ENCODE results near the gene SCAMP4.

SCAMP4 gene

GRCh38 chr19:1945899-1946298, 40.7 kb downstream of the SCAMP4 start:
- WGBS (ENCODE audit: insufficient coverage), result 91% methylated on average over 8 of the region's 18 CpGs
- Histone ChIP-seq H3K36me3 (ENCODE audit: control insufficient read depth in 4 of 4, insufficient read depth in 4 of 4, low read length in 3 of 4) (peaks cover 0 to 25% (median 8%) of the 10 kb centered on the region in 4 experiments), H3K27ac (ENCODE audit: insufficient read depth in 1 of 2, low read depth in 1 of 2, low read length in 2 of 2, poor library complexity in 1 of 2, severe bottlenecking in 2 of 2) (no peak overlapping the region), H3K9me3 (ENCODE audit: control extremely low read depth in 1 of 5, control insufficient read depth in 4 of 5, insufficient read depth in 2 of 5, low read depth in 1 of 5, low read length in 4 of 5) (no peaks in the 10 kb centered on the region), H3K27me3 (replicated peaks in 2 of 5; ENCODE audit: control insufficient read depth in 4 of 5, insufficient read depth in 5 of 5, low read length in 4 of 5) (no peaks in the 10 kb centered on the region), H3K4me3 (ENCODE audit: control insufficient read depth in 1 of 7, extremely low read depth in 1 of 7, insufficient read depth in 4 of 7, low read depth in 2 of 7, low read length in 6 of 7) (no peak overlapping the region), H3K4me1 (ENCODE audit: control extremely low read depth in 1 of 4, control insufficient read depth in 4 of 4, insufficient read depth in 4 of 4, low read length in 3 of 4) (peaks cover 5 to 62% (median 43%) of the 10 kb centered on the region in 4 experiments)
- DNase-seq, result peak in 2 of 3 donors; percentile 50 to 56
- ChIA-PET POLR2A (interaction anchor here (0.7 kb wide), 1 partner anchor 12 kb away, joined by 3 read pairs; no protein-coding TSS in a partner anchor), CTCF (interaction anchor here (1.0 to 1.4 kb wide), 5 partner anchors 14 to 177 kb away, joined by 3 to 5 read pairs (median 4); no protein-coding TSS in a partner anchor)

GRCh38 chr19:1947651-1948209, 42.5 kb downstream of the SCAMP4 start:
- peaks cover 0 to 33% (median 16%) of the 10 kb centered on the region in 4 experiments for H3K36me3 ChIP-seq (ENCODE audit: control insufficient read depth in 4 of 4, insufficient read depth in 4 of 4, low read length in 3 of 4)
- H3K4me3 ChIP-seq (ENCODE audit: control insufficient read depth in 1 of 7, extremely low read depth in 1 of 7, insufficient read depth in 4 of 7, low read depth in 2 of 7, low read length in 6 of 7), result no peak overlapping the region
- whole genome bisulfite sequencing (ENCODE audit: insufficient coverage), result 83% methylated on average over 34 of the region's 34 CpGs
- ChIA-PET POLR2A (interaction anchor here (0.8 to 0.9 kb wide), 2 partner anchors 16 to 53 kb away, joined by 3 read pairs; no protein-coding TSS in a partner anchor), CTCF (interaction anchor here (1.0 to 1.6 kb wide), 5 partner anchors 10 to 43 kb away, joined by 3 to 4 read pairs (median 3); no protein-coding TSS in a partner anchor)
- no peak overlapping the region for H3K27ac ChIP-seq (ENCODE audit: insufficient read depth in 1 of 2, low read depth in 1 of 2, low read length in 2 of 2, poor library complexity in 1 of 2, severe bottlenecking in 2 of 2)
- H3K27me3 ChIP-seq (replicated peaks in 2 of 5; ENCODE audit: control insufficient read depth in 4 of 5, insufficient read depth in 5 of 5, low read length in 4 of 5), result no peaks in the 10 kb centered on the region
- no peak for DNase-seq
- H3K9me3 ChIP-seq (ENCODE audit: control extremely low read depth in 1 of 5, control insufficient read depth in 4 of 5, insufficient read depth in 2 of 5, low read depth in 1 of 5, low read length in 4 of 5), result no peaks in the 10 kb centered on the region
- H3K4me1 ChIP-seq (ENCODE audit: control extremely low read depth in 1 of 4, control insufficient read depth in 4 of 4, insufficient read depth in 4 of 4, low read length in 3 of 4), result peaks cover 5 to 63% (median 40%) of the 10 kb centered on the region in 4 experiments

- no peak overlapping the region for H3K4me3 ChIP-seq (ENCODE audit: control insufficient read depth in 1 of 7, extremely low read depth in 1 of 7, insufficient read depth in 4 of 7, low read depth in 2 of 7, low read length in 6 of 7)
Measured at GRCh38 chr19:1949304-1950101, 44.3 kb downstream of the SCAMP4 start.

GRCh38 chr19:1950640-1951039, 45.4 kb downstream of the SCAMP4 start:
- no peaks in the 10 kb centered on the region for H3K9me3 ChIP-seq (ENCODE audit: control extremely low read depth in 1 of 5, control insufficient read depth in 4 of 5, insufficient read depth in 2 of 5, low read depth in 1 of 5, low read length in 4 of 5)
- no peak for DNase-seq
- H3K36me3 ChIP-seq (ENCODE audit: control insufficient read depth in 4 of 4, insufficient read depth in 4 of 4, low read length in 3 of 4), result peaks cover 0 to 59% (median 23%) of the 10 kb centered on the region in 4 experiments
- CTCF ChIA-PET, result interaction anchor here (1.0 kb wide), 1 partner anchor 52 kb away, joined by 3 read pairs; no protein-coding TSS in a partner anchor
- no peak overlapping the region for H3K4me3 ChIP-seq (ENCODE audit: control insufficient read depth in 1 of 7, extremely low read depth in 1 of 7, insufficient read depth in 4 of 7, low read depth in 2 of 7, low read length in 6 of 7)
- no peaks in the 10 kb centered on the region for H3K27me3 ChIP-seq (replicated peaks in 2 of 5; ENCODE audit: control insufficient read depth in 4 of 5, insufficient read depth in 5 of 5, low read length in 4 of 5)
- H3K27ac ChIP-seq (ENCODE audit: insufficient read depth in 1 of 2, low read depth in 1 of 2, low read length in 2 of 2, poor library complexity in 1 of 2, severe bottlenecking in 2 of 2), result no peak overlapping the region
- POLR2A ChIA-PET, result no interaction called here
- 96% methylated on average over 11 of the region's 16 CpGs for WGBS (ENCODE audit: insufficient coverage)
- H3K4me1 ChIP-seq (ENCODE audit: control extremely low read depth in 1 of 4, control insufficient read depth in 4 of 4, insufficient read depth in 4 of 4, low read length in 3 of 4), result peaks cover 0 to 36% (median 15%) of the 10 kb centered on the region in 4 experiments

More at GRCh38 chr19:1949304-1950101, 44.3 kb downstream of the SCAMP4 start:
- H3K9me3 ChIP-seq (ENCODE audit: control extremely low read depth in 1 of 5, control insufficient read depth in 4 of 5, insufficient read depth in 2 of 5, low read depth in 1 of 5, low read length in 4 of 5), result no peaks in the 10 kb centered on the region
- POLR2A ChIA-PET, result no interaction called here
- H3K27me3 ChIP-seq (replicated peaks in 2 of 5; ENCODE audit: control insufficient read depth in 4 of 5, insufficient read depth in 5 of 5, low read length in 4 of 5), result no peaks in the 10 kb centered on the region
- WGBS (ENCODE audit: insufficient coverage), result 96% methylated on average over 37 of the region's 44 CpGs
- H3K36me3 ChIP-seq (ENCODE audit: control insufficient read depth in 4 of 4, insufficient read depth in 4 of 4, low read length in 3 of 4), result peaks cover 0 to 51% (median 23%) of the 10 kb centered on the region in 4 experiments
- peaks cover 0 to 45% (median 22%) of the 10 kb centered on the region in 4 experiments for H3K4me1 ChIP-seq (ENCODE audit: control extremely low read depth in 1 of 4, control insufficient read depth in 4 of 4, insufficient read depth in 4 of 4, low read length in 3 of 4)
- no peak overlapping the region for H3K27ac ChIP-seq (ENCODE audit: insufficient read depth in 1 of 2, low read depth in 1 of 2, low read length in 2 of 2, poor library complexity in 1 of 2, severe bottlenecking in 2 of 2)
- DNase-seq, result no peak
- CTCF ChIA-PET, result no interaction called here

- H3K27ac ChIP-seq (ENCODE audit: insufficient read depth in 1 of 2, low read depth in 1 of 2, low read length in 2 of 2, poor library complexity in 1 of 2, severe bottlenecking in 2 of 2), result no peak overlapping the region
Measured at GRCh38 chr19:1952635-1953034, 47.4 kb downstream of the SCAMP4 start.

GRCh38 chr19:1953037-1953436, 47.8 kb downstream of the SCAMP4 start:
- no peaks in the 10 kb centered on the region for H3K27me3 ChIP-seq (replicated peaks in 2 of 5; ENCODE audit: control insufficient read depth in 4 of 5, insufficient read depth in 5 of 5, low read length in 4 of 5)
- WGBS (ENCODE audit: insufficient coverage), result 95% methylated on average over 13 of the region's 19 CpGs

More at GRCh38 chr19:1952635-1953034, 47.4 kb downstream of the SCAMP4 start:
- peaks cover 0 to 26% (median 13%) of the 10 kb centered on the region in 4 experiments for H3K4me1 ChIP-seq (ENCODE audit: control extremely low read depth in 1 of 4, control insufficient read depth in 4 of 4, insufficient read depth in 4 of 4, low read length in 3 of 4)
- 98% methylated on average over 21 of the region's 21 CpGs for WGBS (ENCODE audit: insufficient coverage)
- H3K36me3 ChIP-seq (ENCODE audit: control insufficient read depth in 4 of 4, insufficient read depth in 4 of 4, low read length in 3 of 4), result peaks cover 0 to 55% (median 26%) of the 10 kb centered on the region in 4 experiments
- H3K27me3 ChIP-seq (replicated peaks in 2 of 5; ENCODE audit: control insufficient read depth in 4 of 5, insufficient read depth in 5 of 5, low read length in 4 of 5), result no peaks in the 10 kb centered on the region
- ChIA-PET POLR2A (no interaction called here), CTCF (no interaction called here)
- no peaks in the 10 kb centered on the region for H3K9me3 ChIP-seq (ENCODE audit: control extremely low read depth in 1 of 5, control insufficient read depth in 4 of 5, insufficient read depth in 2 of 5, low read depth in 1 of 5, low read length in 4 of 5)
- DNase-seq, result no peak
- no peak overlapping the region for H3K4me3 ChIP-seq (ENCODE audit: control insufficient read depth in 1 of 7, extremely low read depth in 1 of 7, insufficient read depth in 4 of 7, low read depth in 2 of 7, low read length in 6 of 7)

More at GRCh38 chr19:1953037-1953436, 47.8 kb downstream of the SCAMP4 start:
- H3K27ac ChIP-seq (ENCODE audit: insufficient read depth in 1 of 2, low read depth in 1 of 2, low read length in 2 of 2, poor library complexity in 1 of 2, severe bottlenecking in 2 of 2), result no peak overlapping the region
- H3K36me3 ChIP-seq (ENCODE audit: control insufficient read depth in 4 of 4, insufficient read depth in 4 of 4, low read length in 3 of 4), result peaks cover 0 to 56% (median 26%) of the 10 kb centered on the region in 4 experiments
- no peaks in the 10 kb centered on the region for H3K9me3 ChIP-seq (ENCODE audit: control extremely low read depth in 1 of 5, control insufficient read depth in 4 of 5, insufficient read depth in 2 of 5, low read depth in 1 of 5, low read length in 4 of 5)
- no peak overlapping the region for H3K4me3 ChIP-seq (ENCODE audit: control insufficient read depth in 1 of 7, extremely low read depth in 1 of 7, insufficient read depth in 4 of 7, low read depth in 2 of 7, low read length in 6 of 7)
- CTCF ChIA-PET, result no interaction called here
- peaks cover 0 to 23% (median 9%) of the 10 kb centered on the region in 4 experiments for H3K4me1 ChIP-seq (ENCODE audit: control extremely low read depth in 1 of 4, control insufficient read depth in 4 of 4, insufficient read depth in 4 of 4, low read length in 3 of 4)
- no peak for DNase-seq
- POLR2A ChIA-PET, result no interaction called here
